T-helper 17 cell (primary cell): ENCODE data around the gene TNFRSF1A. TPM values are rescaled to one million over a fixed set of nuclear protein-coding genes. Genes with fewer than 3 reads are reported as not detected.

Experiments used
- ATAC-seq: fragments of 150-1000 bp; cut with Tn5 transposase; 2 replicates; pipeline ENCODE4 v1.10.0; 2021; ENCODE audit warnings: mild to moderate bottlenecking, moderate library complexity
- DNase-seq, 3 donors: peaks; one replicate each; pipeline versions ENCODE4 v3.0.0 to v3.0.0-alpha.2; 2020 to 2021
- H3K9me3 ChIP-seq: one replicate; pipeline ENCODE4 v1.7.0; 2013; ENCODE audit warnings: low read length, mild to moderate bottlenecking; ENCODE audit not compliant: control insufficient read depth, poor library complexity, severe bottlenecking
- H3K27ac Mint-ChIP-seq: one replicate; pipeline ENCODE4 v1.8.0; 2022; ENCODE audit warnings: mild to moderate bottlenecking, moderate library complexity, mixed read lengths
- H3K27me3 Mint-ChIP-seq: one replicate; pipeline ENCODE4 v1.8.0; 2022; ENCODE audit warnings: mixed read lengths
- H3K36me3 Mint-ChIP-seq: one replicate; pipeline ENCODE4 v1.8.0; 2022; ENCODE audit warnings: low read depth, mixed read lengths
- H3K4me1 Mint-ChIP-seq: one replicate; pipeline ENCODE4 v1.8.0; 2022; ENCODE audit warnings: mild to moderate bottlenecking, mixed read lengths
- H3K4me3 Mint-ChIP-seq: one replicate; pipeline ENCODE4 v1.8.0; 2022; ENCODE audit warnings: mild to moderate bottlenecking, moderate library complexity, mixed read lengths
- total RNA-seq, 4 donors: library from RNA in 2 of 4; stranded (reverse) in 2 of 4; gene quantifications; one replicate each; pipeline ENCODE4 v1.2.3 and lab custom pipeline; 2022 to 2026

The TNFRSF1A gene
- total RNA-seq, 2 donors from 2014 or later, result 22.4 to 23.0 TPM

- Mint-ChIP-seq H3K27me3 (no peaks in the 10 kb centered on the region), H3K27ac (peak overlapping the region; percentile 79), H3K4me1 (peaks cover 33% of the 10 kb centered on the region), H3K4me3 (peak overlapping the region; percentile 92), H3K36me3 (no peaks in the 10 kb centered on the region)
- H3K9me3 ChIP-seq, result no peaks in the 10 kb centered on the region
- no peak for ATAC-seq
- DNase-seq, result no peak
Observed at GRCh38 chr12:6323995-6324711, 17.7 kb downstream of the TNFRSF1A start.

- peak overlapping the region; percentile 79 for H3K27ac Mint-ChIP-seq
- no peak for DNase-seq
- ATAC-seq, result peak; percentile 89
- H3K36me3 Mint-ChIP-seq, result no peaks in the 10 kb centered on the region
- peaks cover 36% of the 10 kb centered on the region for H3K4me1 Mint-ChIP-seq
- H3K4me3 Mint-ChIP-seq, result peak overlapping the region; percentile 92
- no peaks in the 10 kb centered on the region for H3K27me3 Mint-ChIP-seq
- no peaks in the 10 kb centered on the region for H3K9me3 ChIP-seq
Observed at GRCh38 chr12:6323340-6323994, 18.4 kb downstream of the TNFRSF1A start.

GRCh38 chr12:6322969-6323339 lies 18.9 kb downstream of the TNFRSF1A start:
- H3K9me3 ChIP-seq, result no peaks in the 10 kb centered on the region
- Mint-ChIP-seq H3K4me1 (peaks cover 41% of the 10 kb centered on the region), H3K4me3 (peak overlapping the region; percentile 92), H3K36me3 (no peaks in the 10 kb centered on the region), H3K27ac (peak overlapping the region; percentile 79), H3K27me3 (peaks cover under 1% of the 10 kb centered on the region)
- ATAC-seq (no peak), DNase-seq (no peak)

GRCh38 chr12:6322352-6322751 lies 19.5 kb downstream of the TNFRSF1A start:
- no peaks in the 10 kb centered on the region for H3K36me3 Mint-ChIP-seq
- H3K9me3 ChIP-seq, result no peaks in the 10 kb centered on the region
- H3K4me1 Mint-ChIP-seq, result peaks cover 45% of the 10 kb centered on the region
- H3K27ac Mint-ChIP-seq, result peak overlapping the region; percentile 79
- ATAC-seq (no peak), DNase-seq (no peak)
- no peak overlapping the region for H3K4me3 Mint-ChIP-seq
- peaks cover 6% of the 10 kb centered on the region for H3K27me3 Mint-ChIP-seq

- H3K4me1 Mint-ChIP-seq, result peaks cover 45% of the 10 kb centered on the region
- H3K27me3 Mint-ChIP-seq, result peaks cover 7% of the 10 kb centered on the region
- ATAC-seq (no peak), DNase-seq (no peak)
- no peaks in the 10 kb centered on the region for H3K9me3 ChIP-seq
- no peaks in the 10 kb centered on the region for H3K36me3 Mint-ChIP-seq
- H3K27ac Mint-ChIP-seq, result peak overlapping the region; percentile 79
- no peak overlapping the region for H3K4me3 Mint-ChIP-seq
Observed at GRCh38 chr12:6321905-6322304, 20.0 kb downstream of the TNFRSF1A start.

GRCh38 chr12:6319446-6319845 lies 22.4 kb downstream of the TNFRSF1A start:
- Mint-ChIP-seq H3K27ac (peak overlapping the region; percentile 54), H3K27me3 (peaks cover 7% of the 10 kb centered on the region), H3K4me1 (peaks cover 27% of the 10 kb centered on the region), H3K36me3 (no peaks in the 10 kb centered on the region), H3K4me3 (no peak overlapping the region)
- no peak for ATAC-seq
- no peak for DNase-seq
- no peaks in the 10 kb centered on the region for H3K9me3 ChIP-seq

- peaks cover 20% of the 10 kb centered on the region for H3K4me1 Mint-ChIP-seq
- no peak overlapping the region for H3K4me3 Mint-ChIP-seq
Observed at GRCh38 chr12:6318440-6318879, 23.4 kb downstream of the TNFRSF1A start.

DNA sequence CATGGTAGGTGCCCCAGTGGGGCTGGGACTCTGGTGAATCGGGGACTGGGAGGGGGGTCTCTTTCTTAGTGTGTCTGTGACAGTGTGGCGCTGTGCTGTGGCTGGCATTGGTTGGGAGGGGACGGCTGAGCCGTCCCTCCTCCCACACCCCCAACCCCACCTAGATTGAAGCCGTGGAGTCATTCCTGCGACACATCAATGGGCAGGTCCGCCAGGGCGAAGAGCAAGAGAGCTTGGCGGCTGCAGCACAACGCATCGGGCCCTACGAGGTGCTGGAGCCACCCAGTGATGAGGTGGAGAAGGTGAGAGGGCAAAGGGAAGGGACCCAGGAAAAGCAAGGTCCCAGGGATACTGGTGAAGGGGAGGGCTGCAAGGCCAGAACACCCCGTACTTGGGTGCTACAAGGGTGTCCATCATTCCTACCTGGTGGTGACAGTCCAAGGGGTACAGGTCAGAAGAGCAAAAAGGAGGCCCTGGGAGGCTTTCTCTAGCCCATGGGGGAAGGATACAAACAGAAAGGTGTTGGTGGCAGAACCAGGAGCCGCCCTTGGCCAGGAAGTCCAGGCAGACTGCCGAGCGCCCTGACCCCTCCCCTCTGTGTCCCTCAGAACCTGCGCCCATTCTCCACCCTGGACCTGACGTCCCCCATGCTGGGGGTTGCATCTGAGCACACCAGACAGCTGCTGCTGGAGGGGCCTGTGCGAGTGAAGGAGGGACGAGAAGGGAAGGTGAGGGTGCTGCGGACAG lies 24.0 kb downstream of the TNFRSF1A start:
- no peaks in the 10 kb centered on the region for H3K36me3 Mint-ChIP-seq
- DNase-seq (no peak), ATAC-seq (no peak)
- no peaks in the 10 kb centered on the region for H3K9me3 ChIP-seq
- peaks cover 16% of the 10 kb centered on the region for H3K4me1 Mint-ChIP-seq
- peak overlapping the region; percentile 49 for H3K27ac Mint-ChIP-seq
- H3K4me3 Mint-ChIP-seq, result peak overlapping the region; percentile 19
- H3K27me3 Mint-ChIP-seq, result peaks cover 9% of the 10 kb centered on the region

More at GRCh38 chr12:6318440-6318879, 23.4 kb downstream of the TNFRSF1A start:
- H3K27me3 Mint-ChIP-seq, result peaks cover 7% of the 10 kb centered on the region
- no peak for ATAC-seq
- H3K9me3 ChIP-seq, result no peaks in the 10 kb centered on the region
- H3K36me3 Mint-ChIP-seq, result no peaks in the 10 kb centered on the region
- DNase-seq, result no peak
- peak overlapping the region; percentile 54 for H3K27ac Mint-ChIP-seq

DNA sequence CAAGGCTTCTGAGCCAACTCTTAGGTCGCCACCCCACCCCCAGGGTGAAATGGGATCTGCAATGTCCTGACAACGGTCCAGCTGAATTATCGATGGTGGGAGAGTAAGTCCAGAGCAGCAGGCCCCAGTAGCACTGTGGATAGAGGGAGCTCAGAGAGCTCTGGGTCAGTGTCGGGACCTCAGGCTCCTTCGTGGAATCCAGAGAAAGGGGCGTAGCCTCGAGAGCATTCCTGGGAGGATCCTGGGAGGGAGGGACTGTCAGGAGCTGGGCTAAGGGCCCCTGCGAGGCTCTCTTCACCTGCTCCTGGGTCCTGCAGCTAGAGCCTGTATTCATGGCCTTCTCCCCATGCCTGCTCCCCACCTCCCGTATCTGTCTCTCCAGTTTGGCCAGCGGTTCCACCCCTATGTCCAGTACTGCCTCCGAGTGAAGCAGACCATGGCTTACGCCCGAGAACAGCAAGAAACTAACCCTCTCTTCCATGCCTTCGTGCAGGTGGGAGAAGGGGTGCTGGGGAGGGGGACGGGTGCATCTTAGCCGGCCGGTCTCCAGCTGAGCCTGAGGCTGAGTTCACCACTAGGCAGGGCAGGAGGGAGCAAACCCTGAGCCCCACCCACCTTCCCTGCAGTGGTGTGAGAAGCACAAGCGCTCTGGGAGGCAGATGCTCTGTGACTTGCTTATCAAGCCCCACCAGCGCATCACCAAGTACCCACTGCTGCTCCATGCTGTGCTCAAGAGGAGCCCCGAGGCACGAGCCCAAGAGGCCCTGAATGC lies 24.8 kb downstream of the TNFRSF1A start:
- Mint-ChIP-seq H3K4me3 (no peak overlapping the region), H3K27ac (no peak overlapping the region), H3K27me3 (peaks cover 16% of the 10 kb centered on the region), H3K36me3 (no peaks in the 10 kb centered on the region), H3K4me1 (peaks cover 17% of the 10 kb centered on the region)
- ATAC-seq, result no peak
- H3K9me3 ChIP-seq, result no peaks in the 10 kb centered on the region
- DNase-seq, result no peak

DNA sequence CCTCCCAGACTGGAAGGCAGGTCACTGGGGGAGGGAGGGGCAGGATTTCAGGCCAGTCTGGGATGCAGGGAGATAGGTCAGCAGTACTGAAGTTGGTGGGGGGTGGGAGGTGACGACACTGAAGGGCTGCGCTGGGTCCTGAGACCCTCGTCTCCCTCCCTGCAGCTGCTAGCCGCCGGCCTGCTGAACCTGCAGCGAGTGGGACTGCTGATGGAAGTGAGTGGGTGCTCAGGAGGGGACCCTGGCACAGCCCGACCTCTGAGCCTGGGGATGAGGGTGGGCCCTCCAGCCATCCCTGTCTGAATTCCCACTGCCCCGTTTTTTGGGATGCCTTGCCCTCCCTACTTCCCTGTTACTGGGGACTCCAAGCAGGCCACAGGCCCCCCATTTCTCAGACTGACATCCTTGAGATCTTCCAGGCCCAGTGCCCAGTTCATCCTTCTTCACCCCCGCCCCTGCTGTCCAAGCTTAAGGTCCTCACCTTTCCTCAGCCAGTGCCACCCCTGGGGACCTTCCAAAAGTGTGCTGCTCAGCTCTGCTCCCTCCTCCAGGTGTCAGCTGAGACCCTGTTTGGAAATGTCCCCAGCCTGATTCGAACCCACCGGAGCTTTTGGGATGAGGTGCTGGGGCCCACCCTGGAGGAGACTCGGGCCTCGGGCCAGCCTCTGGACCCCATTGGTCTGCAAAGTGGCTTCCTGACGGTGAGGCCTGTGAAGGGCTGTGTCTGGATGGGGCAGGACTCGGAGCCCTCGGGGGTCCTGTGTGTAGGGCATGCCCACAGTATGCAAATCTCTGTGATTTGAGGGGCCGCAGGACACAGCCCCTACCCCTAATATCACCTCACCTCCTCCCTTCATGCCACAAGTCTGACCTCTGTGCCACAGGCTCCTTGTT lies 25.9 kb downstream of the TNFRSF1A start:
- Mint-ChIP-seq H3K27me3 (peaks cover 16% of the 10 kb centered on the region), H3K4me1 (peaks cover 17% of the 10 kb centered on the region), H3K4me3 (no peak overlapping the region), H3K36me3 (no peaks in the 10 kb centered on the region), H3K27ac (no peak overlapping the region)
- ATAC-seq (no peak), DNase-seq (no peak)
- H3K9me3 ChIP-seq, result no peaks in the 10 kb centered on the region

DNA sequence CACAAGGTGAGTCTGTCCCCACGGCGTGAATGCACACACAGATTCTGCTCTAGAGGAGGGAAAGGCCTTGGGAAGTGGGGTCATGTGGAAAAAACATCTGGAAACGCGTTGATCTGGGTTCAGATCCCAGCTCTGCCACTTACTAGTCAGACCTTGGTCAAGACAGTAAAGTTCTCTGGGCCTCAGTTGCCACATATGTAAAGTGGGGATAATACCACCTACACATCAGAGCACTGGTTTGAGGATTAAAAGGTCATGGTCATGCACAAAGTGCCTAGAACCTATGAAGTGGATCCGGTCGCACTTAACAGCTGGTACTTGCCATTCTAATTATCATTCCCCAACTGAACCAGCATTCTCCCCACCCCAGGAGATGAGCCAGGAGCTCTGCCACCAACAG lies 26.7 kb downstream of the TNFRSF1A start:
- Mint-ChIP-seq H3K4me3 (no peak overlapping the region), H3K4me1 (peaks cover 17% of the 10 kb centered on the region), H3K27me3 (peaks cover 16% of the 10 kb centered on the region), H3K27ac (no peak overlapping the region), H3K36me3 (no peaks in the 10 kb centered on the region)
- no peaks in the 10 kb centered on the region for H3K9me3 ChIP-seq
- no peak for DNase-seq
- no peak for ATAC-seq

GRCh38 chr12:6314776-6315175 lies 27.1 kb downstream of the TNFRSF1A start:
- DNase-seq (no peak), ATAC-seq (no peak)
- peaks cover 17% of the 10 kb centered on the region for H3K4me1 Mint-ChIP-seq
- H3K27ac Mint-ChIP-seq, result no peak overlapping the region
- H3K9me3 ChIP-seq, result no peaks in the 10 kb centered on the region
- H3K36me3 Mint-ChIP-seq, result no peaks in the 10 kb centered on the region
- H3K27me3 Mint-ChIP-seq, result peaks cover 17% of the 10 kb centered on the region
- no peak overlapping the region for H3K4me3 Mint-ChIP-seq
